ENCODE results near the gene AKR1B15. TPM values are rescaled to one million over a fixed set of nuclear protein-coding genes. Genes with fewer than 3 reads are reported as not detected.
"Not testable (repeated sequence)": the region's sequence is repeated elsewhere in the genome, so short reads cannot be mapped to it uniquely, and the experiment has no call there.

The AKR1B15 gene
- total RNA-seq, 6 experiments from 2014 or later, result not detected

DNA sequence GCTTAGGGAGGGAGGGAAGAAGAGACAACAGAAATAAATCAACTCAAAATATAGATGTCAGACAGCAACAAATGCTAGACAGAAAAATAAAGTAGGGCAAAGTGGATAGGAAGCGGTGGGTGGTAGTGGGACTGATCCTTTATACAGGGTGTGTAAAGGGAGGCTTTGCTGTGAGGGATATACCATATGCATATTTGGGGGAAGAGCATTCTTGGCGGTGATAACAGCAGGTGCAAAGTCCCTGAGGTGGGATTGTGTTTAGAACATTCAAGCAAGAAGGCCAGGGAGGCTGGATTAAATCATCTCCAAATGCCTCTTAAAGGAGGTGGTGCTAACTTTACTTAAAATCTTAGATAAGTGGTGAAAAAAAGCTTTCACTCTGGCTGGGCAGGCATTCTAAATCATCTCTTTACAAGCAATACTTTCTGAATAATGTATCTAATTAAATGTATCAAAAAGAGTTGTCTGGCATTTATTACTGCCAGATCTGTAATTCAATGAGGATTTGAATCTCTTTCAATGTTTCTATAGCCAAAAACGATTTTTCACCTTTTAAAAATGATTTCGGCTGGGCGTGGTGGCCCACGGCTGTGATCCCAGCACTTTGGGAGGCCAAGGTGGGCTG lies 9.4 kb upstream of the AKR1B15 start:
- peaks cover 28% of the 10 kb centered on the region for H3K27me3 Mint-ChIP-seq (ENCODE audit: insufficient read depth)
- H3K4me1 Mint-ChIP-seq (ENCODE audit: low read depth), result no peaks in the 10 kb centered on the region
- TF ChIP-seq, protein P1, sequence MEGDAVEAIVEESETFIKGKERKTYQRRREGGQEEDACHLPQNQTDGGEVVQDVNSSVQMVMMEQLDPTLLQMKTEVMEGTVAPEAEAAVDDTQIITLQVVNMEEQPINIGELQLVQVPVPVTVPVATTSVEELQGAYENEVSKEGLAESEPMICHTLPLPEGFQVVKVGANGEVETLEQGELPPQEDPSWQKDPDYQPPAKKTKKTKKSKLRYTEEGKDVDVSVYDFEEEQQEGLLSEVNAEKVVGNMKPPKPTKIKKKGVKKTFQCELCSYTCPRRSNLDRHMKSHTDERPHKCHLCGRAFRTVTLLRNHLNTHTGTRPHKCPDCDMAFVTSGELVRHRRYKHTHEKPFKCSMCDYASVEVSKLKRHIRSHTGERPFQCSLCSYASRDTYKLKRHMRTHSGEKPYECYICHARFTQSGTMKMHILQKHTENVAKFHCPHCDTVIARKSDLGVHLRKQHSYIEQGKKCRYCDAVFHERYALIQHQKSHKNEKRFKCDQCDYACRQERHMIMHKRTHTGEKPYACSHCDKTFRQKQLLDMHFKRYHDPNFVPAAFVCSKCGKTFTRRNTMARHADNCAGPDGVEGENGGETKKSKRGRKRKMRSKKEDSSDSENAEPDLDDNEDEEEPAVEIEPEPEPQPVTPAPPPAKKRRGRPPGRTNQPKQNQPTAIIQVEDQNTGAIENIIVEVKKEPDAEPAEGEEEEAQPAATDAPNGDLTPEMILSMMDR (IDR thresholded peaks at IDR 0.05), result no peak

DNA sequence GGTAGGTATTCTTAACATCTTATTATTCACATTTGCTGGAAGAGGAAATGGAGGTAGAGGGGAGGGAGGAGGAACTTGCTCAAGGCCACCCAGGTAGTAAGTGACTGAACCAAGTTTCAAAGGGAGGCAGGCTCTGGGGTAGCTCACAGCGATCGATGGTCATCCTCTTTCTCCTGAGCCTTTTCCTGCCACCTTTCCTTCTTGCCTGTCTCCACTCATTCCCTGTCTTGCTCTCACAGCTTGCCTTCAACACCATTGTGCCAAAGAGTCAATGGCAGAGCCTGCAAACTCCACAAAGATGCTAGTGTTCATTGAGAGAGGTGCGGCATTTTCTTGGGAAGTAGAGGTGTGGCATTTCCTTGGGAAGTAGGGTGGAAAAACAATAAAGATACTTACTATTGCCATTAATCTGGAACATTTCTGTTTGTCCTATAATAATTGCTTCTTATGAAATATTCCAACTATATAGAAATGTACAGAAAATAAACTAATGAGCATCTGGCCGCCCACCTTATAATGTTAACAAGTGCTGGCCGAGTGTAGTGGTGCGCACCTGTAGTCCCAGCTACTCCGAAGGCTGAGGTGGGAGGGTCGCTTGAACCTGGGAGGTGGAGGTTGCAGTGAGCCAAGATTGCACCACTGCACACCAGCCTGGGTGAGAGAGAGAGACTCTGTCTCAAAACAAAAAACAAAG lies 7.3 kb upstream of the AKR1B15 start:
- peaks cover 36% of the 10 kb centered on the region for H3K27me3 Mint-ChIP-seq (ENCODE audit: insufficient read depth)
- H3K27ac Mint-ChIP-seq; H3K4me3 Mint-ChIP-seq; H3K36me3 Mint-ChIP-seq (ENCODE audit: low read depth); H3K9me3 Mint-ChIP-seq; H3K4me1 Mint-ChIP-seq (ENCODE audit: low read depth); DNase-seq: not testable (repeated sequence)

More for the DNA sequence above, 9.4 kb upstream of the AKR1B15 start:
- Mint-ChIP-seq H3K36me3 (ENCODE audit: low read depth) (no peaks in the 10 kb centered on the region), H3K27ac (no peak overlapping the region), H3K9me3 (no peaks in the 10 kb centered on the region), H3K4me3 (no peak overlapping the region)
- no peak for DNase-seq

DNA sequence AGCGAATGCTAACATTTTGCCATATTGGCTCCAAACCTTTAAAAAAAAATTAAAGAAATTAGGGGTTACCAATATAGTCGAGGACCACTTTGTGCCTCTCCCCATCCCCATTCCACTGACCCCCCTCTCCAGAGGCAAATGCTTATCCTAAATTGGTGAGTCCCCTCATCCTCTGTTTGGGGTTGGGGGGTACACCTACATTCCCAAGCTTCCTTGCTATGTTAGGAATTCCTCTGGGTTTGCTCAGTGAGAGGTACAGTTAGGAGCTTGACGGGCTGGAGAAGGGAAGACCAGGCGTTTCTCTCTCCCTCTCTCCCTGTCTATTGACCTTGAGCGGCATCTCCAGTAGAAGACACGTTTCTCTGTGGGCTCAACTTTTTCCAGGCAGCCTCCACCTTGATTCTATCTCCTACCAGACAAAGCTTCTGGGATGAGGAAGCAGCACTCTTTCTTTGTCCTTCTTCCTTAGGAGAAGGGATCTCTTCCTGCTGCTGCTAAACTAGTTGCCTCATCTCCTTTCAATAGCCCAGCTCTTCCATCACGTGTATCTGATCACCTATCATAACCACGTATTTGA lies 6.6 kb upstream of the AKR1B15 start:
- DNase-seq, result no peak
- Mint-ChIP-seq H3K36me3 (ENCODE audit: low read depth) (no peaks in the 10 kb centered on the region), H3K4me1 (ENCODE audit: low read depth) (peaks cover 7% of the 10 kb centered on the region; the same call in 1 of the 2 replicates), H3K27me3 (ENCODE audit: insufficient read depth) (peaks cover 36% of the 10 kb centered on the region), H3K27ac (no peak overlapping the region), H3K4me3 (no peak overlapping the region), H3K9me3 (no peaks in the 10 kb centered on the region)
- TF ChIP-seq, protein P1 (IDR thresholded peaks at IDR 0.05), result no peak

DNA sequence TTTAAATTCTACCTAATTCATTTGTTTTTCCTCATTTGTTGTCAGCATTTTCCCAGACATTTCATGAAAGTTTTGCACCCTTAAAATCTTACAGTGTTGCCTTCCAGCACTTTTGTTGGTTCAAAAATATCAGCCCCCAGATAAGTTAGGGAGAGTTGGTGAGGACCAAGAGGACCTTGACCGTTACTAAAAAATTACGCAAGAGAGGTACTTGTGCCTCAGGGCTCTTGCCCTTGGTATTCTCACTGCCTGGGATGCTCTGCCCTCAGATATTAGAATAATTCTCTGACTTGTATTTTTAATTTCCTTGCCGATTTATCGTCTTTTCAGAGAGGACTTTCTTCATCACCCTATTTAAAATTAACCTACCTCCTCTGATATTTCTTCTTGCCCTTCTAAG lies 3.5 kb upstream of the AKR1B15 start:
- Mint-ChIP-seq H3K4me1 (ENCODE audit: low read depth) (peaks cover 25% of the 10 kb centered on the region), H3K27ac (no peak overlapping the region), H3K27me3 (ENCODE audit: insufficient read depth) (peaks cover 33% of the 10 kb centered on the region), H3K9me3 (no peaks in the 10 kb centered on the region), H3K4me3 (no peak overlapping the region), H3K36me3 (ENCODE audit: low read depth) (no peaks in the 10 kb centered on the region)
- TF ChIP-seq, protein P1 (IDR thresholded peaks at IDR 0.05), result no peak
- DNase-seq, result no peak

DNA sequence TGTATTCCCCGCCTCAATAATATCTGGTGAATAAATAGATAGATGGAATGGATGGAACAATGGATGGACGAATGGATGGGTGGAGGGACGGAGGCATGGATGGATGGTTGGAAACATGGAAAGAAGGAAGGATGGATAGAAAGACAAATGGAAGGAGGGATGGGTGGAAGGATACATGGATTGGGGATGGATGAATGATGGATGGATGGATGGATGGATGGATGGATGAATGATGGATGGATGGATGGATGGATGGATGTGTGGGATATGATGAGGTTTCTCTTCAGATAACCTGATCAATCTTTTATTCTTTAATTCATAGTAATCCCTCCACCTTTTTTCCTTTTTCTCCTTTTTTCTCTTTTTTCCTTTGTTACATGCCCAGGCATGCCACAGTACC lies 3.0 kb upstream of the AKR1B15 start:
- no peaks in the 10 kb centered on the region for H3K36me3 Mint-ChIP-seq (ENCODE audit: low read depth)
- H3K27ac Mint-ChIP-seq, result no peak overlapping the region
- H3K4me3 Mint-ChIP-seq, result no peak overlapping the region
- DNase-seq, result no peak
- TF ChIP-seq, protein P1 (IDR thresholded peaks at IDR 0.05), result no peak
- peaks cover 25% of the 10 kb centered on the region for H3K4me1 Mint-ChIP-seq (ENCODE audit: low read depth)
- H3K9me3 Mint-ChIP-seq, result no peaks in the 10 kb centered on the region
- peaks cover 31% of the 10 kb centered on the region for H3K27me3 Mint-ChIP-seq (ENCODE audit: insufficient read depth)

DNA sequence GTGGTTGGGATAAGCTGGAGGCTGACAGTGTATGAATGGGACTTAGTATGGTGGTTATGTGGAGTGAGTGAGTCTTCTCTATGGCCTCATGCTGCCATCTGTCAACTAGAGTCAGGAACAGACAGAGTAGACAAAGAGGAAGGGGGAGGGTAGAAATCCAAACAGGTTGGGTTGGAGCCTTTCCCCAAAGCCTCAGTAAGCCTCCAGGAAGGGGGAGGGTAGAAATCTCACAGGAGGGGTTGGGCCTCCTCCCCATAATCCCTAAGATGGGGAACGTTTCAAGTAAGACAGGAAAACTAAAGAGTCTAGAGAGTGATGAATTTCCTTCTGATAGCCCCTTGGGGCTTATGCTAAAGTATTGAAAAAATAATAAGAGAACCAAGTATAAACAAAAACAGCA lies 2.0 kb upstream of the AKR1B15 start:
- H3K9me3 Mint-ChIP-seq, result no peaks in the 10 kb centered on the region
- TF ChIP-seq, protein P1 (IDR thresholded peaks at IDR 0.05), result no peak
- no peak overlapping the region for H3K27ac Mint-ChIP-seq
- no peak for DNase-seq
- H3K27me3 Mint-ChIP-seq (ENCODE audit: insufficient read depth), result peaks cover 28% of the 10 kb centered on the region
- H3K4me3 Mint-ChIP-seq, result peak overlapping the region; percentile 81
- peaks cover 25% of the 10 kb centered on the region for H3K4me1 Mint-ChIP-seq (ENCODE audit: low read depth)
- H3K36me3 Mint-ChIP-seq (ENCODE audit: low read depth), result no peaks in the 10 kb centered on the region

Measured in HFFc6 (cell line).